Astrocyte (in vitro differentiated cells and primary cell): ENCODE results near the gene PTPRE. TPM values are rescaled to one million over a fixed set of nuclear protein-coding genes. Genes with fewer than 3 reads are reported as not detected.

Experiments used
- DNase-seq: peaks from one replicate; pipeline ENCODE4 v3.0.0-alpha.2; 2010; ENCODE audit warnings: low read depth
- FAIRE-seq: peaks from 2 replicates; lab custom pipeline; 2011; peaks lifted over from hg19 to GRCh38; lab: Jason Lieb, UNC
- H2AFZ ChIP-seq: 2 replicates; pipeline ENCODE4 v1.6.0; 2012; ENCODE audit warnings: low read depth, low read length, inconsistent platforms
- H3K27ac ChIP-seq: 2 replicates; pipeline ENCODE4 v1.5.1; 2011; ENCODE audit warnings: low read depth, low read length, inconsistent platforms
- H3K27me3 ChIP-seq: 2 replicates; pipeline ENCODE4 v1.6.0; 2011; ENCODE audit warnings: low read length, inconsistent platforms; ENCODE audit not compliant: insufficient read depth
- H3K36me3 ChIP-seq: 2 replicates; pipeline ENCODE4 v1.5.1; 2011; ENCODE audit warnings: low read length, inconsistent platforms; ENCODE audit not compliant: insufficient read depth
- H3K4me1 ChIP-seq: 2 replicates; pipeline ENCODE4 v1.5.1; 2011; ENCODE audit warnings: low read length, inconsistent platforms; ENCODE audit not compliant: insufficient read depth
- H3K4me2 ChIP-seq: 2 replicates; pipeline ENCODE4 v1.6.0; 2012; ENCODE audit warnings: low read length, inconsistent platforms
- H3K4me3 ChIP-seq: 2 replicates; pipeline ENCODE4 v1.5.1; 2011; ENCODE audit warnings: low read depth, mild to moderate bottlenecking, low read length, inconsistent platforms; ENCODE audit not compliant: insufficient read depth
- H3K79me2 ChIP-seq: 2 replicates; pipeline ENCODE4 v1.6.0; 2012; ENCODE audit warnings: mild to moderate bottlenecking, low read length, inconsistent platforms; ENCODE audit not compliant: insufficient read depth
- H3K9ac ChIP-seq: 2 replicates; pipeline ENCODE4 v1.6.0; 2012; ENCODE audit warnings: mild to moderate bottlenecking, low read length, inconsistent platforms
- H3K9me3 ChIP-seq: 2 replicates; pipeline ENCODE4 v1.5.1; 2012; ENCODE audit warnings: low read depth, mild to moderate bottlenecking, low read length, inconsistent platforms; ENCODE audit not compliant: insufficient read depth
- H4K20me1 ChIP-seq: 2 replicates; pipeline ENCODE4 v1.6.0; 2012; ENCODE audit warnings: low read length, inconsistent platforms; ENCODE audit not compliant: insufficient read depth
- H3K27ac Mint-ChIP-seq: one replicate; pipeline ENCODE4 v1.8.0; 2021; ENCODE audit warnings: mild to moderate bottlenecking, mixed read lengths; ENCODE audit not compliant: unreplicated experiment
- H3K27me3 Mint-ChIP-seq: one replicate; pipeline ENCODE4 v1.8.0; 2021; ENCODE audit warnings: low read depth, mixed read lengths; ENCODE audit not compliant: unreplicated experiment
- H3K36me3 Mint-ChIP-seq: one replicate; pipeline ENCODE4 v1.8.0; 2021; ENCODE audit warnings: low read depth, mixed read lengths; ENCODE audit not compliant: unreplicated experiment
- H3K4me1 Mint-ChIP-seq: one replicate; pipeline ENCODE4 v1.8.0; 2021; ENCODE audit warnings: low read depth, mixed read lengths; ENCODE audit not compliant: unreplicated experiment
- H3K4me3 Mint-ChIP-seq: one replicate; pipeline ENCODE4 v1.8.0; 2021; ENCODE audit warnings: mild to moderate bottlenecking, moderate library complexity, mixed read lengths; ENCODE audit not compliant: unreplicated experiment
- H3K9me3 Mint-ChIP-seq: one replicate; pipeline ENCODE4 v1.8.0; 2021; ENCODE audit warnings: mild to moderate bottlenecking, mixed read lengths; ENCODE audit not compliant: unreplicated experiment
- EZH2 ChIP-seq: IDR thresholded peaks from 2 replicates; pipeline ENCODE4 v1.6.1; 2012; ENCODE audit warnings: mild to moderate bottlenecking, low read length, inconsistent platforms; ENCODE audit not compliant: insufficient read depth
- total RNA-seq: library from RNA; stranded (reverse); gene quantifications from 2 replicates; pipeline ENCODE4 v1.2.1, GENCODE V29; 2021
- TF ChIP-seq, protein P1 (sequence below): IDR thresholded peaks from 2 replicates; pipeline ENCODE4 v1.5.1; 2011; ENCODE audit warnings: low read depth, mild to moderate bottlenecking, inconsistent platforms, low read length, moderate library complexity; ENCODE audit not compliant: insufficient read depth

PTPRE gene
- total RNA-seq, 1 donor from 2014 or later = 14.1 TPM

DNA sequence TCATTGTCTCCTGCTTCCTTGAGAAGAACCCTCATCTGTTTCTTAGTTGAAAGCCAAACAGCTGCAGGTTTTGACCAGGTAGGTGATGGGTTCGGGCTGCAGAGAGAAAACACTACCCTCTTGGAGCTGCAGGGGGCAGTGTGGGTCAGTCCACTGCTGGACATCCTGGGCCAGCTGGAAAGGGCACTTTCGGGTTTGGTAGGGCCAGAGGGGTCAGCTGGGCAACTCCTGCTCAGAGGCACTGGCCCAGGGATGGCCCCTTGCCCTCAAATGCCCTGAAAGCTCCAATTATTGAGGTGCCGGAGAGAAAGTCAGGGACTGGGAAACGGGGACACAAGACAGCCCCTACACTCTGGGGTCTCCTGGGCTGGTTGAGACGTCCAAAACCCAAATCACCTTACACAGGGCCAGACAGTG lies 128.7 kb downstream of the PTPRE start:
- DNase-seq = no peak
- Histone ChIP-seq H2AFZ (no peak overlapping the region), H3K4me3 (no peak overlapping the region), H3K27ac (no peak overlapping the region), H3K27me3 (no peaks in the 10 kb centered on the region), H3K4me2 (no peak overlapping the region), H3K9me3 (no peaks in the 10 kb centered on the region), H3K79me2 (no peaks in the 10 kb centered on the region), H3K36me3 (no peaks in the 10 kb centered on the region), H4K20me1 (peaks cover 38% of the 10 kb centered on the region), H3K4me1 (peaks cover 6% of the 10 kb centered on the region), H3K9ac (no peak overlapping the region)
- Mint-ChIP-seq H3K27me3 (peaks cover 4% of the 10 kb centered on the region), H3K36me3 (peaks cover 2% of the 10 kb centered on the region), H3K9me3 (no peaks in the 10 kb centered on the region), H3K27ac (no peak overlapping the region), H3K4me1 (peaks cover 7% of the 10 kb centered on the region), H3K4me3 (no peak overlapping the region)
- no peak for FAIRE-seq
- no peak for TF ChIP-seq EZH2
- TF ChIP-seq, protein P1, sequence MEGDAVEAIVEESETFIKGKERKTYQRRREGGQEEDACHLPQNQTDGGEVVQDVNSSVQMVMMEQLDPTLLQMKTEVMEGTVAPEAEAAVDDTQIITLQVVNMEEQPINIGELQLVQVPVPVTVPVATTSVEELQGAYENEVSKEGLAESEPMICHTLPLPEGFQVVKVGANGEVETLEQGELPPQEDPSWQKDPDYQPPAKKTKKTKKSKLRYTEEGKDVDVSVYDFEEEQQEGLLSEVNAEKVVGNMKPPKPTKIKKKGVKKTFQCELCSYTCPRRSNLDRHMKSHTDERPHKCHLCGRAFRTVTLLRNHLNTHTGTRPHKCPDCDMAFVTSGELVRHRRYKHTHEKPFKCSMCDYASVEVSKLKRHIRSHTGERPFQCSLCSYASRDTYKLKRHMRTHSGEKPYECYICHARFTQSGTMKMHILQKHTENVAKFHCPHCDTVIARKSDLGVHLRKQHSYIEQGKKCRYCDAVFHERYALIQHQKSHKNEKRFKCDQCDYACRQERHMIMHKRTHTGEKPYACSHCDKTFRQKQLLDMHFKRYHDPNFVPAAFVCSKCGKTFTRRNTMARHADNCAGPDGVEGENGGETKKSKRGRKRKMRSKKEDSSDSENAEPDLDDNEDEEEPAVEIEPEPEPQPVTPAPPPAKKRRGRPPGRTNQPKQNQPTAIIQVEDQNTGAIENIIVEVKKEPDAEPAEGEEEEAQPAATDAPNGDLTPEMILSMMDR = peak; percentile 53

DNA sequence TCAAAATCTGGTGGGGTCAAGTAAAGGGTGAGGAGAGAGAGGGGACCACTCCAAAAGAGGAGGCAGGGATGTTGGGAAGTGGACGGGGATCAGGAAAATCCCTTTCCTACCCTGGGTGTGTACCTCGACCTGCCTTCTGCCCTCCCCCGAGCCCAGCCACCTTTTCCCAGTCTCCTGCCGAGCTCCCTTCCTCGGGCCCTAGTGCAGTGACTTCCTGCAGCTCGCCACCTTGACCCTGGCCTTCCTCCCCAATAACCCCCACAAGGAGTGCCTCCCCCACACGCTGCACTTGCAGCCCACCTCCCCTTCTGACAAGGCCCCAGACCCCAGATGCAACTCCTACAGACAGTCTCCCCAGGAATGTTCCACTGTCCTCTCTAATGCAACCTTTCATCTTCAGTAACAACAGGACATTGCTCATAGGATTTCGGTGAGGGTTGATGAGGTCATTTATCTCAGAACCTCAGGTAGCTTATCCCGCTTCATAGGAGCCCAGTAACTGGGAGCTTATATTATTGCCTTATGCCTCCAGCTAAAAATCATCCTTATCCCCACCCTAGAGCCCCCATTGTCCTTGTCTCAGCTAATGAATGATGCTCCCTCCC lies 129.2 kb downstream of the PTPRE start:
- TF ChIP-seq, protein P1 = no peak
- no peak for TF ChIP-seq EZH2
- DNase-seq (no peak), FAIRE-seq (no peak)
- Mint-ChIP-seq H3K4me1 (peaks cover 5% of the 10 kb centered on the region), H3K4me3 (no peak overlapping the region), H3K27ac (no peak overlapping the region), H3K36me3 (peaks cover 2% of the 10 kb centered on the region), H3K27me3 (peaks cover 3% of the 10 kb centered on the region), H3K9me3 (no peaks in the 10 kb centered on the region)
- Histone ChIP-seq H3K4me2 (no peak overlapping the region), H4K20me1 (peaks cover 37% of the 10 kb centered on the region), H3K36me3 (no peaks in the 10 kb centered on the region), H2AFZ (no peak overlapping the region), H3K27me3 (no peaks in the 10 kb centered on the region), H3K79me2 (no peaks in the 10 kb centered on the region), H3K4me1 (peaks cover 6% of the 10 kb centered on the region), H3K9ac (no peak overlapping the region), H3K9me3 (no peaks in the 10 kb centered on the region), H3K27ac (no peak overlapping the region), H3K4me3 (no peak overlapping the region)

DNA sequence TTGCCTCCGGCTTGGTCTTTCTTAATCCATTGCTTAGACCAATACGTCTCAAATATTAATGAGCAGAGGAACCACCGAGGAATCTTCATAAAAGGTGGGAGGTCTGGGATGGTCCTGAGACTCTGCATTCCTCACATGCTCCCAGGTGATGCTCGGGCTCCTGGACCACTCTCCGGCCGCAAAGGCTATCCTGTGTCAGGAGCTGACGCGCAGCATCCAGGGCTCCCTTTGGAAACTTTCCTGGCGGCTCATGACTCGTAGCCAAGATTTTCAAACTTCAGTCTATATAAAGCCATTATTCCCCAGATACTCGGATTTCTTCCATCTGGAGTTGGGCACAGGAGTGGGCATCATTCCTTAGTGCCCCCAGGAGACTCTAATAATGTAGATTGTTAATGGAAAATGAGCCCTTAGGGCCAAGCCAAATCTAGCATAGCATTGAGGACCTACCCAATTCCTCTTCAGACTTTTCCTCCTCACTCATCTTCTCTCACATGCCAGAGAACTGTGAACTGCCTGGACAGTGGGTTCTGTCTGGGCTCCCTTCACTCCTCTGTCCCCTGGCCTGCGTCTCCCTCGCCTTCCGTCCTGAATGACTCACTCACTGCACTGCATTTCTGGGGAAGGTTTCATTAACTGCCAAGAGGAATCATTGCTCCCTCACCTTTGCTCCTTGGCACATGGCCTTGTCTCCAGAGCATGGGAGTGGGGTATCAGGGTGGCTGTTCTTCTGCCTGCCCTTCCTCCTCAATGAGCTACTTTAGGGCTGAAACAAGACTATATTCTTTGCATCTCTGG lies 130.0 kb downstream of the PTPRE start:
- Histone ChIP-seq H2AFZ (no peak overlapping the region), H3K79me2 (no peaks in the 10 kb centered on the region), H4K20me1 (peaks cover 33% of the 10 kb centered on the region), H3K4me1 (peaks cover 6% of the 10 kb centered on the region), H3K27me3 (no peaks in the 10 kb centered on the region), H3K9ac (no peak overlapping the region), H3K4me2 (peak overlapping the region; percentile 31), H3K36me3 (no peaks in the 10 kb centered on the region), H3K4me3 (no peak overlapping the region), H3K9me3 (no peaks in the 10 kb centered on the region), H3K27ac (no peak overlapping the region)
- no peak for TF ChIP-seq EZH2
- TF ChIP-seq, protein P1 = no peak
- Mint-ChIP-seq H3K36me3 (no peaks in the 10 kb centered on the region), H3K4me1 (peaks cover 5% of the 10 kb centered on the region), H3K27ac (peak overlapping the region; percentile 63), H3K4me3 (no peak overlapping the region), H3K27me3 (peaks cover 3% of the 10 kb centered on the region), H3K9me3 (no peaks in the 10 kb centered on the region)
- no peak for FAIRE-seq
- peak; percentile 54 for DNase-seq
